HG02798 (cell line): Measurements from ENCODE around the gene DHX35.

Experiments
- ATAC-seq: cut with Tn5 transposase; IDR thresholded peaks from one replicate; pipeline ENCODE4 v1.9.1; 2021; ENCODE audit warnings: mild to moderate bottlenecking; ENCODE audit not compliant: unreplicated experiment, poor library complexity

Gene DHX35

GRCh38 chr20:39049684-39050554 is 87.8 kb downstream of the DHX35 start:
- ATAC-seq: peak; percentile 87

GRCh38 chr20:39050555-39050902 is 88.4 kb downstream of the DHX35 start:
- ATAC-seq: no peak

DNA sequence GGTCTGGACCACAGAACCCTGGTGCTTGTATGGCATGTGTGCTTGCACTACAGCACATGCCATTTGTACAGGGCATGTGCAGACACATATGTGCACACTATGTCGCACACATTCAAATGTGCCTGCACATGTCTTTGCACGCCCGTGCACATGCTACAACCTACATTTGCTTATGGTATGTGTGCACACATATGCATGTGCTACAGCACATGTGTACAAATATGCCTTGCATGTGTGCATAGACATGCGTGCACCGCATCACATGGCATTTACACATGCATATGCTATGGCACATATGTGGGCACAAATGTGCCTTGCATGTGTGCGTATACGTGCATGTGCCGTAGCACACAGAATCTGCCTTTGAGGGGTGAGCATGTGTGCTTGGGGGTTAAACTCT is 90.5 kb downstream of the DHX35 start:
- ATAC-seq: no peak

- ATAC-seq: no peak
Measured at GRCh38 chr20:39057143-39057542, 95.0 kb downstream of the DHX35 start.

DNA sequence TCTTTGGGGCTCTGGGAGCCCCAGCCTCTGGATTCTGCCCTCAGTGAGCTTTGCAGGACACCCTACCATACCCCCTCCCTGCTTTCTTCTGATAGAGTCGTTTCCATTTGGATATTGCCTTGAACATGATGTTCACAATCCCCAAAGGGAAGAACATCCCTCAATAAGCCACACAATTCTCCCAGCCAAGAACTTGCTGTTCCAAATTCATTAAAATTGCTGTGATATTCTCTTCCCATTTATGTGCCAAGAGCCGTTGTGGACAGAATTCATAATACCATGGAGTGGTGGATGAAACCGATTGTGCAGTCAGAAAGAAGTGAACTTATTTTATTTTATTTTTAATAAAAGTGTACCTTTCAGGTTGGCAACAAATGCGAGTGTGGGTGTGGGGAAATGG is 95.8 kb downstream of the DHX35 start:
- no peak for ATAC-seq

- ATAC-seq: no peak
Measured at GRCh38 chr20:39059036-39059435, 96.9 kb downstream of the DHX35 start.

GRCh38 chr20:39066471-39067242 is 104.5 kb downstream of the DHX35 start:
- no peak for ATAC-seq

GRCh38 chr20:39067526-39068216 is 105.5 kb downstream of the DHX35 start:
- no peak for ATAC-seq

GRCh38 chr20:39069976-39070375 is 107.8 kb downstream of the DHX35 start:
- ATAC-seq: no peak

- ATAC-seq: no peak
Measured at GRCh38 chr20:39070484-39071231, 108.5 kb downstream of the DHX35 start.

GRCh38 chr20:39072132-39072531 is 110.0 kb downstream of the DHX35 start:
- ATAC-seq: no peak

- ATAC-seq: no peak
Measured at GRCh38 chr20:39072653-39073052, 110.5 kb downstream of the DHX35 start.

- ATAC-seq: no peak
Measured at GRCh38 chr20:39075731-39076130, 113.6 kb downstream of the DHX35 start.

GRCh38 chr20:39076958-39077357 is 114.8 kb downstream of the DHX35 start:
- no peak for ATAC-seq

GRCh38 chr20:39080326-39080725 is 118.2 kb downstream of the DHX35 start:
- no peak for ATAC-seq

DNA sequence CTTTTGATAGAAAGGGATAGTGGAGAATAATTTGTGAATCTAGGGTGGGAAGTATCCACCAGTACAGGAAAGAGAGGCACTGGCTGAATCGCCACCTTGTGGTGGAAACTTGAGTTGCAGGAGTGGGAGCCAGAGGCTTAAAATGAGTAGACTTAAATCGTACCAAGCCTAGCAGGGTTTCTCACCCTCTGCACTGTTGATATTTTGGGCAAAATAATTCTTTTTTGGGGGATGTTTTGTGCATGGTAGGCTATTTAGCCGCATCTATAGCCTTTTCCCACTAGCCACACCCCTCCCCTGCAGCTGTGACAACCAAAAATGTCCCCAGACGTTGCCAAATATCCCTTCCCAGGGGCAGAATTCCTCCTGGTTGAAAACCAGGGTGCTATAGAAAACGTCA is 119.1 kb downstream of the DHX35 start:
- peak; percentile 62 for ATAC-seq

DNA sequence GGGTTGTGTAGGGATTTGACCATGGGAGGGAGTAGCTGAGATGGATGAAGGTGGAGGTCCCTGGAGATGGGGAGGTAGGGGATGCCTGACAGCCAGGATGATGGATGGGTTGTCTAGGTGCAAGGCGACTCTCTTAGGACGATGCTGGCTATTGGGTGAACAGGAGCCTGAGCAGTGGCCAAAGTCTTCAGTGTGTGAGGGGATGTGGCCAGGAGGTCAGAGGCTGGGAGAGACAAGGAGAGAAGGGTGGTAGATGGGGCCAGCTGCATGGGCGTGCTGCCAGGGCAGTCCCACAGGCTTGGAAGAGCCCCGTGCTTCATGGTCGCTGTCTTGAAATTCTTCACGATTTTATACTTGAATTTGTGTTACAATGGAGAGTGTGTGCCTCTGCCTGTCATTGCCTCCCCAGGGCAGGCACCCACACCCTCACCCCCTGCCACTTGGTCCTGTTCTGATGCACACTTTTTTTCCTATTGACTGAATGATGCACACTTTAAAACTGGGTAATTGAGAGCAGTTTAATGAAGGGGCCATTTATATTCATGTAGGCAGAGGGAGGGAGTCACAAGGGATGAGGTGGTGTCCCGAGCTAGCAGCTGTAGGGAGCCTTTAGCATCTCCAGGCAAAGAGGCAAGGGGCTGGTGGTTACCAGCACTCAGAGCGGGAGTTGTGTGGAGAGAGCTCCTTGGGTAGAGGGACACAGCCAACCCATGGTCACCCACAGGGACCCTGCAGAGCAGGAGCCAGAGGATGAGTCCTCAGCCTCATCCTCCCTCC is 120.7 kb downstream of the DHX35 start:
- ATAC-seq: no peak

DNA sequence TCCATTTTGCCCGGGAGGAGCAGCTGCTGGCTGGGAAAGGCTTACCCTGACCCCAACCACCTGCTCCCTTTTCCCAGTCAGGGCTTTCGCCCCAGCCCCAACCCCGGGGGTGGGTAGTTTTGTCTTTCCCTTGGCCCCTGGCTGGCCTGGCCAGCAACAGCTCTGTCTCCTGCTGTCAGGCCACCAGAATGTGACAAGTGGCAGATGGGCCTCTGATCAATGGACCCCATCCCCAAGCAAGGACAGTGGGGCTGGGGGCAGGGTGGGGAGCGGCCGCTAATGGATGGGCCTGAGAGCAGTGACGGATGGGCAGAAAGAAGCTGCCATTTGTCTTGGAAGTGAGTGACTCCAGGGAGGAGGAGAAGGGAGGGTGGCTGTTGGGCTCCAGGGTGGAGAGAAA is 121.6 kb downstream of the DHX35 start:
- no peak for ATAC-seq

DNA sequence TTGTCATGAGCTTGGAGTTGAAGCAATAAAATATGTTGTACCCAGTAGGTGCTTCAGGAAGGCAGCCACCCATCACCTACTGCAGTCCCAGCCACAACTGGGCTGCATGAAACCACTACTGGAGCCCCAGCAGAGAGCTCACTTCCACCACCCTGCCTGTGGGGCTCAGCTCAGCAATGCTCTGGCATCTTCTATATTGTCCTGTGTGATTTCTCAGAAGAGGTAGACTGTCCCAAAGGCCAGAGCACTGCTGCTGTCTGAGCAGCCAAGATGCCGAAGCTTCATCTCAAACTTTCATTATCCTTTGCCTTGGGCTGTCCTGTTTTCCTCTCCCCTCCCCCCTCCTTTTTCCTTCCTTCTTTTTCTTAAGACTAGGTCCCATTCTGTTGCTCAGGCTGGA is 126.9 kb downstream of the DHX35 start:
- ATAC-seq: no peak
